Upper lobe of left lung (tissue), 6 donors: ENCODE data around the gene ANKHD1. TPM values are rescaled to one million over a fixed set of nuclear protein-coding genes. Genes with fewer than 3 reads are reported as not detected.

Experiments
- ATAC-seq, 2 donors: fragments of 200-7000 bp; cut with Tn5 transposase; one replicate each; pipeline ENCODE4 v1.9.1; 2022; ENCODE audit warnings: mild to moderate bottlenecking in 2 of 2, moderate library complexity in 2 of 2; ENCODE audit not compliant: low FRiP score in 2 of 2
- DNase-seq, 2 donors: peaks; one replicate each; pipeline ENCODE4 v3.0.0-alpha.2; 2019 to 2020
- H3K27ac ChIP-seq, 4 donors: fragments of 200-600 bp; sonication (generic); one replicate each; pipeline ENCODE4 v1.5.1; 2016 to 2019
- H3K27me3 ChIP-seq, 4 donors: fragments of 200-600 bp; sonication (generic); one replicate each; pipeline ENCODE4 v1.5.1; 2017 to 2019
- H3K36me3 ChIP-seq, 4 donors: fragments of 200-600 bp; sonication (generic); one replicate each; pipeline ENCODE4 v1.5.1; 2016 to 2019
- H3K4me1 ChIP-seq, 4 donors: fragments of 200-600 bp; sonication (generic); one replicate each; pipeline ENCODE4 v1.5.1; 2018 to 2019
- H3K4me3 ChIP-seq, 4 donors: fragments of 200-600 bp; sonication (generic); one replicate each; pipeline ENCODE4 v1.5.1; 2017 to 2019; ENCODE audit warnings: mild to moderate bottlenecking in 2 of 4, moderate library complexity in 1 of 4
- H3K9me3 ChIP-seq, 4 donors: fragments of 200-600 bp; sonication (generic); one replicate each; pipeline ENCODE4 v1.5.1; 2018 to 2019
- CTCF ChIP-seq, 6 experiments: fragments of 450-650 bp in 4 of 6; fragments of 200-600 bp in 2 of 6; sonication (generic) in 2 of 6; IDR thresholded peaks; one replicate each; pipeline ENCODE4 v1.5.1; 2016 to 2019; ENCODE audit warnings: antibody characterized with exemption in 6 of 6
- EP300 ChIP-seq, 4 donors: sonication (generic); formaldehyde crosslinking; IDR thresholded peaks; one replicate each; pipeline ENCODE4 v1.5.1; 2017; ENCODE audit warnings: antibody characterized with exemption in 4 of 4, control low read depth in 2 of 4
- POLR2A ChIP-seq, 4 donors: fragments of 450-650 bp; IDR thresholded peaks; one replicate each; pipeline ENCODE4 v1.5.1; 2016 to 2017; ENCODE audit warnings: antibody characterized with exemption in 4 of 4, mild to moderate bottlenecking in 2 of 4
- POLR2AphosphoS5 ChIP-seq, 2 donors: sonication (generic); formaldehyde crosslinking; IDR thresholded peaks; one replicate each; pipeline ENCODE4 v1.5.1; 2017; ENCODE audit warnings: antibody characterized with exemption in 2 of 2
- WGBS, 2 donors: methylation state at CpG; one replicate each; pipeline ENCODE4 v1.1.5; 2017 to 2018; 5-methylcytosine and 5-hydroxymethylcytosine counted together
- total RNA-seq, 6 donors: library from RNA; depleted of rRNA in 4 of 6; stranded (reverse); fragments of >200 nt in 4 of 6; gene quantifications; one replicate each; pipeline versions ENCODE4 v1.1.0 to v1.2.1, GENCODE V29; 2016 to 2021
- donor health status: DM: no; HTN: no; CAD: no; lungs with moderate emphysema.
- donor health status: DM: no; HTN: yes; CAD: no; lungs with severe emphysema.

Gene ANKHD1
- total RNA-seq, 6 donors from 2014 or later, result 97.0 to 338 (median 135) TPM

GRCh38 chr5:140358738-140359310 lies 42.8 kb upstream of the ANKHD1 start:
- no peak for TF ChIP-seq EP300 (IDR thresholded peaks at IDR 0.05)
- TF ChIP-seq POLR2A (IDR thresholded peaks at IDR 0.05), result no peak
- TF ChIP-seq POLR2AphosphoS5 (IDR thresholded peaks at IDR 0.05), result no peak
- no peak for TF ChIP-seq CTCF (IDR thresholded peaks at IDR 0.05)
- no peak for ATAC-seq
- Histone ChIP-seq H3K9me3 (no peaks in the 10 kb centered on the region), H3K27ac (no peak overlapping the region), H3K4me1 (peaks cover 10 to 18% (median 15%) of the 10 kb centered on the region in 4 donors), H3K27me3 (no peaks in the 10 kb centered on the region), H3K36me3 (no peaks in the 10 kb centered on the region), H3K4me3 (no peak overlapping the region)
- 74 to 82% methylated on average over 4 of the region's 4 CpGs for WGBS, 2 donors
- no peak for DNase-seq

GRCh38 chr5:140360101-140360500 lies 41.5 kb upstream of the ANKHD1 start, which contains the start of gene SLC4A9:
SLC4A9 (plus strand) TSS chr5:140360194; CDS start chr5:140360237, 43 bp downstream.
- Histone ChIP-seq H3K36me3 (no peaks in the 10 kb centered on the region), H3K4me3 (no peak within 1 kb of the TSS), H3K4me1 (peaks cover 10 to 18% (median 15%) of the 10 kb centered on the region in 4 donors), H3K27me3 (no peaks in the 10 kb centered on the region), H3K27ac (no peak within 1 kb of the TSS), H3K9me3 (no peaks in the 10 kb centered on the region)
- ATAC-seq, result no peak
- no peak for TF ChIP-seq POLR2AphosphoS5 (IDR thresholded peaks at IDR 0.05)
- TF ChIP-seq POLR2A (IDR thresholded peaks at IDR 0.05), result no peak
- no peak for TF ChIP-seq CTCF (IDR thresholded peaks at IDR 0.05)
- whole genome bisulfite sequencing, 2 donors, result 73% methylated on average over 2 of the region's 2 CpGs; no CpG with 5 or more reads in 1 of the 2 donors
- no peak for DNase-seq

GRCh38 chr5:140360681-140361479 lies 40.8 kb upstream of the ANKHD1 start:
- Histone ChIP-seq H3K4me1 (peaks cover 10 to 18% (median 15%) of the 10 kb centered on the region in 4 donors), H3K27me3 (no peaks in the 10 kb centered on the region), H3K9me3 (no peaks in the 10 kb centered on the region), H3K36me3 (no peaks in the 10 kb centered on the region), H3K4me3 (no peak overlapping the region), H3K27ac (no peak overlapping the region)
- no peak for TF ChIP-seq CTCF (IDR thresholded peaks at IDR 0.05)
- ATAC-seq, result no peak
- DNase-seq, result peak in 1 of 2 donors; percentile 58
- WGBS, 2 donors, result 68 to 69% methylated on average over 4 to 7 of the region's 7 CpGs

- Histone ChIP-seq H3K36me3 (no peaks in the 10 kb centered on the region), H3K27ac (no peak overlapping the region), H3K27me3 (no peaks in the 10 kb centered on the region), H3K4me1 (peaks cover 10 to 18% (median 15%) of the 10 kb centered on the region in 4 donors), H3K9me3 (no peaks in the 10 kb centered on the region), H3K4me3 (no peak overlapping the region)
- DNase-seq, result no peak
- ATAC-seq, result no peak
- TF ChIP-seq POLR2AphosphoS5 (IDR thresholded peaks at IDR 0.05) (no peak), EP300 (IDR thresholded peaks at IDR 0.05) (no peak), CTCF (IDR thresholded peaks at IDR 0.05) (no peak), POLR2A (IDR thresholded peaks at IDR 0.05) (no peak)
- WGBS, 2 donors, result 91 to 100% methylated on average over 2 of the region's 2 CpGs
Measured at GRCh38 chr5:140361901-140362300, 39.7 kb upstream of the ANKHD1 start.
